SJSA1 (cell line): ENCODE results near the gene JTB. TPM values are rescaled to one million over a fixed set of nuclear protein-coding genes. Genes with fewer than 3 reads are reported as not detected.
A peak's percentile ranks its signal among the peaks of the same experiment; 100 is the strongest.

Experiments used
- DNase-seq, 2 experiments: peaks; one replicate each; pipeline ENCODE4 v3.0.0-alpha.2; 2015 to 2020; ENCODE audit warnings: low spot score in 2 of 2, low read depth in 1 of 2
- H3K27ac ChIP-seq: fragments of 250-450 bp; sonication (Bioruptor Pico); 2 replicates; pipeline ENCODE4 v1.5.1; 2020; ENCODE audit warnings: mild to moderate bottlenecking, moderate library complexity
- H3K27me3 ChIP-seq: fragments of 250-450 bp; sonication (Bioruptor Pico); replicated peaks from 2 replicates; pipeline ENCODE4 v1.5.1; 2020; ENCODE audit warnings: mild to moderate bottlenecking, moderate library complexity
- H3K36me3 ChIP-seq: fragments of 250-450 bp; sonication (Bioruptor Pico); 2 replicates; pipeline ENCODE4 v1.5.1; 2020; ENCODE audit warnings: mild to moderate bottlenecking
- H3K4me1 ChIP-seq: fragments of 250-450 bp; sonication (Bioruptor Pico); replicated peaks from 2 replicates; pipeline ENCODE4 v1.6.1; 2021; ENCODE audit warnings: mild to moderate bottlenecking
- H3K4me3 ChIP-seq: fragments of 250-450 bp; sonication (Bioruptor Pico); 2 replicates; pipeline ENCODE4 v1.5.1; 2020; ENCODE audit warnings: mild to moderate bottlenecking
- H3K9me3 ChIP-seq: fragments of 250-450 bp; sonication (Bioruptor Pico); replicated peaks from 2 replicates; pipeline ENCODE4 v1.5.1; 2020; ENCODE audit warnings: mild to moderate bottlenecking
- total RNA-seq: library from RNA; depleted of rRNA; stranded (reverse); fragments of >200 nt; shearing (Covaris generic); gene quantifications from 2 replicates; pipeline ENCODE4 v1.2.3, GENCODE V29; 2014

Gene JTB
- total RNA-seq, 1 experiment from 2014 or later, result 232 TPM

DNA sequence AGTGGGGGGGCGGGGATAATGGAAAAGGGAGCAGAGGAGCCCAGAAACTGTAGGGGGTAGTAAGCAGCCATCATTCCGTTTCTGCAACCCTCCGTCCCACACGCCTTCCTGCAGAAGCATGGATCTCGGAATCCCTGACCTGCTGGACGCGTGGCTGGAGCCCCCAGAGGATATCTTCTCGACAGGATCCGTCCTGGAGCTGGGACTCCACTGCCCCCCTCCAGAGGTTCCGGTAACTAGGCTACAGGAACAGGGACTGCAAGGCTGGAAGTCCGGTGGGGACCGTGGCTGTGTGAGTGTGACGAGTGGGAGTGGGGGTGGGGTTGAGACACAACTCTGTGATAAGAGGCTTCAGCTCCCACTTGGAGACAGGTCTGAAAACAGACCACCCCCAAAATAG, 9.1 kb downstream of the JTB start:
- no peak overlapping the region for H3K4me3 ChIP-seq
- H3K27me3 ChIP-seq, result no peaks in the 10 kb centered on the region
- no peaks in the 10 kb centered on the region for H3K9me3 ChIP-seq
- peaks cover 27% of the 10 kb centered on the region for H3K4me1 ChIP-seq
- H3K36me3 ChIP-seq, result no peaks in the 10 kb centered on the region; the same call in 1 of the 2 replicates
- no peak for DNase-seq
- no peak overlapping the region for H3K27ac ChIP-seq

DNA sequence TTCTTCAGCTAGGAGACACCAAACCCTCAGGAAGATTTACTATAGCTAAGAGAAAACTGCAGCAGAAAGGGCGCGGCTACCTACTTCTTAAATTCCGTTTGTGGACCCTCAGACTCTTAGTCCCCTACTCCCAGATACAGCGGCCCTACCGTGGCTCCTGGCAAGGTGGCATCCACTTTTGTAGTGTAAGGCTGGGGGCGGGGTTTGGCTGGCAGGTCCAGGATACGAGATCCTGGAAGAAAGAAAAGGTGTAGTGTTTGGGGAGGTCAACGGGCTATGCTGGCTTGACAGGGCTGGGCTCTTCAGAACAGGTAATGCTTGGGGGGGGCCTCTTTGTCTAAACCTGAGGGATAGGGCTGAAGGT, 9.5 kb downstream of the JTB start:
- Histone ChIP-seq H3K27me3 (no peaks in the 10 kb centered on the region), H3K27ac (peak overlapping the region; percentile 82; the same call in 1 of the 2 replicates), H3K36me3 (no peaks in the 10 kb centered on the region), H3K4me3 (peak overlapping the region; percentile 51), H3K4me1 (peaks cover 27% of the 10 kb centered on the region), H3K9me3 (no peaks in the 10 kb centered on the region)
- no peak for DNase-seq

DNA sequence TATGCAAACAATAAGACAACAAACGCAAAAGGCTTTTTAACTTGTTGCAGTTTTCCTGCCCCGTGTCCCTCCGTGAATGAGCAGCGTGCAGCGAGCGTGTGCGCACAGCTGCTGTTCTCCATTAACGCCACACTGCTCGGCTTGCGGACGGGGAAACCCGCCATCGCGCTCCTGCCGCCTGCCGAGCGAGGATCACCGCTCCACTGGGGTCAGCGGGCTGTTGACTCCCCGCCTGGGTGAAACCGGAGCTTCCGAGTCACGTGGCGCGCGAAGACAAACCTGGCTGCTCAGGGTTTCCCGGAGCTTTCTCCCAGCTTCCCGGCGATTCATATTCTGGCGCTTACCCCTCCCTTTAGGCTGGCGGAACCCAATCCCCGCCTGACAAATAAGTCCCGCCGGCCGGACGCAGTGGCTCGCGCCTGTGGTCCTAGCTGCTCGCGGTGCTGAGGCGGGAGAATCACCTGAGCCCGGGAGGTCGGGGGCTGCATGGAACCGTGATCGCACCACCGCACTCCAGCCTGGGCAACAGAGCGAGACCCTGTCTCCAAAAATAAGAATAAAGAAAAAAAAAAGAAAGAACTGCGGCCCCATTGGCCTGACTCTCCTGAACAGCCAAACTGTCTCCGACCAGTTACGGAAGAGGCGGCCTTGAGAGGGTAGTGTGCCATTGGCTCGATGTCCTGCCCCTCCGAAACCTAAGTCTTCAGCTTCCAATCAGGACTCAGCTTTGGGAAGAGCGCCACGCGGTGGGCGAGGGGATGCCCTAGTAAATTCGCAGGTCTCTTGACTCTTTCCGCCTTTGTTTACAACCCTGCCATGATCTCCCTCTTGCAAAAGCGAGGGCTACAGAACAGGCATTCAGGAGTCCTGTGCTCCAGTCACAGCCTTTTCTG, 10.1 kb downstream of the JTB start, which contains the start of gene CREB3L4:
TSS of gene CREB3L4 (plus strand) at position 796 of the 893 bp plus-strand sequence. CDS start 624 bp downstream, outside the sequence.
- H3K9me3 ChIP-seq, result no peaks in the 10 kb centered on the region
- H3K27ac ChIP-seq, result peak within 1 kb of the TSS; percentile 82
- peak within 1 kb of the TSS; percentile 51 for H3K4me3 ChIP-seq
- H3K36me3 ChIP-seq, result no peaks in the 10 kb centered on the region
- DNase-seq, result peak; percentile 92 to 96
- no peaks in the 10 kb centered on the region for H3K27me3 ChIP-seq
- H3K4me1 ChIP-seq, result peaks cover 31% of the 10 kb centered on the region

DNA sequence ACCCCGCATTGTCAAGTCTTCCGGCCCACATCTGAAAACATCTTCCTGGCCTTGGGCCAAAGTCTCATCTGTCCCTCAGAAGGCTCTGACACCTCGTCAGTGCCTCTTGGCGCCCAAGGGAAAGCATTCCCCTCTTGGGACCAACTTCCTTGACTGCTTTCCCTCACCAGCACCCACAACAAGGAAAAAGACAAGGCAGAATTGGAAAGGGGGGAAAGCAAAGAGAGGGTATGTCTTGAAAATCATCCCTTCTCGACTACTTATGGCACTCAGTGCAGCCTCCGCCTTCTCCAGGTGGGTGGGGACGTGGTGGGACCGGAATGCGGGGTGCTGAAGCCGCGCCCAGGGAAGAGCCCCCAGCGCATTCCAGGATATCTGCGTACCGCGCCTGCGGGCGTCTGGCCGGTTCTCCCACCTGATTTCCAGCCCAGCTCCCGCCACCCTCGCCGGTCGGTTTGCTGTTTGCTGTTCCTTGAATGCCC, 13.6 kb downstream of the JTB start:
- Histone ChIP-seq H3K27me3 (no peaks in the 10 kb centered on the region), H3K27ac (peak overlapping the region; percentile 80), H3K4me1 (peaks cover 39% of the 10 kb centered on the region), H3K9me3 (no peaks in the 10 kb centered on the region), H3K4me3 (peak overlapping the region; percentile 53), H3K36me3 (peaks cover 30% of the 10 kb centered on the region)
- peak; percentile 71 to 90 for DNase-seq

DNA sequence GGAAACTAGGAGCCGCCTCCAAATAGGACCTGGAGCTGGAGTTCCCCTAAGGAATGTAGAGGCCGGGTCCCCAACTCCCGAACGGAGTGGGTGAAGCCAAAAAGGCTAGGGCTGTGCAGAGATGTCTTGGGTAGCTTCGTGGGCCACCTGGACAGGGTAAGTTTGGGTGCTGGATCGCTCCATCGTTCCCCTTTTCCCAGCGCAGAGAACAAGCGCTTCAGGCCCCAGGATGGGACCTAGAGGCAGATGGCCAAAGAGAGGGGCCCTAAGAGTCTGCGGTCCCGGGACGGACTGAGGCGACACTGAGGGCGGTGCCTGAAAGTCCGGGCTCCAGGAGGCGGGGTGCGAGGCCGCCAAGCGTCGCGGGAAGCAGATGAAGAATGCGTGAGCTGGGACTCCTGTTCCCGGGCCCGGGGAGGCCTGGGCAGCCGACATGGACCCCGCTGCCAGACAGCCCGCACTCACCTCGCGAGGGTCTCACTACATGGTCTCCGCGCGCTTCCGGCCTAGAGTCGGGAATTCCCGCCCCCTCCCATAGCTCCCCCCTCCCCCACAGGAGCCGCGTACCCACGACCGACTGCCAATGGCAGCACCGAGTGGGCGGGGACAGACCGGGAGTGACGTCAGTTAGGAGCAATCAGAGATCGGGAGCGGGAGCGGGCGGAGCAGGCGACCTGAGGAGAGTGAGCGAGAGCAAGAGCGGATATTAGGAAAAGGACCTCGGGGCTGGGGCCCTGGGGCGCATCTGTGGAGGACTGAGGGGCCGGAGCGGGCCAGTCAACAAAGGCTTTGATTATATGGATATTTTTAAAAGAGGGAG, 14.2 kb downstream of the JTB start, which contains the start of gene SLC39A1:
TSS of gene SLC39A1 (minus strand) at position 508 of the 820 bp plus-strand sequence. CDS start 822 bp downstream, outside the sequence.
- Histone ChIP-seq H3K27ac (peak within 1 kb of the TSS; percentile 80), H3K4me1 (peaks cover 38% of the 10 kb centered on the region), H3K9me3 (no peaks in the 10 kb centered on the region), H3K4me3 (peak within 1 kb of the TSS; percentile 53), H3K27me3 (no peaks in the 10 kb centered on the region), H3K36me3 (peaks cover 32% of the 10 kb centered on the region)
- peak; percentile 93 to 99 for DNase-seq

DNA sequence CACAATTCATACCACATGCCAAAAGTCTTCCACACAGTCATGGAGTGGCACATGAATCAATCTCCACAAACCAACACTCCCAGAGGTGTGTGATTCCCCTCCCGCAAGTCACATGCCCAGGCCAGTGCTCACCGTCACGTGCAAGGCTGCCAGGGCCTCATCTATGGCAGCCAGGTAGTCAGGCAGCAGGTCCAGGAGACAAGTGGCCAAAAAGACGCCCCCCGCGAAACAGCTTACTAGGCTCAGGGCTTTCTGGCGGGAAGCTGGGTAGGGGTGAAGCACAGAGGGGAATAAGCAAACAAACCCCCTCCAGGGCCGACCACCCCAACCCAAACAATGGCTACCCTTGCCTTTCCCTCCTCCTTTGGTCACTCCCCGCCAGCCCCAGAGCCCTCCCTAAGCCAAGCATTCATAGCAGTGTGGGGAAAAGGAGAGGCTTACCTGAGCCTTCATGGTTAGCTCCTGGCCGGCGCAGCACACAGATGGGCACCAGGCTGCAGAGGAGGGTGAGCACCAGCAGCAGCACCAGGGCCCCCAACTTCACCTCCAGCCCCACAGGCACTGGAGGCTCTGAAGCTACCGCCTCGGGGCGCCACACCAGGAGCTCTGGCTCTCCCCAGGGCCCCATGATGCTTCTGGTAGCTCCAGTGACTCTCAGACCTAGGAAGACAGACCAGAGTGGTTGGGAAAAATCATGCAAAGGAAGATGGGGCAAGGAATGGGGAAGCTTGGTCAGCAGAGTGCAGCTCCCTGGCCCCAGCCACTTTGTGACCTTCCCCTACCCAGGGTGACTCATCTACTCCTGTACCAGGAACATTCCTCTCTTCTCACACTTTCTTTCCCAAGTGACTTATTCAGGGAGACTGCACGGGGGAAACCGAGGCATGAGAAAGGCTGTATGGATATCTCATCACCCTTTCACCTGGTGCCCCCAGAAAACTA, 15.1 kb downstream of the JTB start:
- Histone ChIP-seq H3K4me1 (peaks cover 34% of the 10 kb centered on the region), H3K27me3 (no peaks in the 10 kb centered on the region), H3K27ac (peak overlapping the region; percentile 80), H3K36me3 (peaks cover 36% of the 10 kb centered on the region), H3K4me3 (peak overlapping the region; percentile 53), H3K9me3 (no peaks in the 10 kb centered on the region)
- DNase-seq, result peak; percentile 64 to 69

DNA sequence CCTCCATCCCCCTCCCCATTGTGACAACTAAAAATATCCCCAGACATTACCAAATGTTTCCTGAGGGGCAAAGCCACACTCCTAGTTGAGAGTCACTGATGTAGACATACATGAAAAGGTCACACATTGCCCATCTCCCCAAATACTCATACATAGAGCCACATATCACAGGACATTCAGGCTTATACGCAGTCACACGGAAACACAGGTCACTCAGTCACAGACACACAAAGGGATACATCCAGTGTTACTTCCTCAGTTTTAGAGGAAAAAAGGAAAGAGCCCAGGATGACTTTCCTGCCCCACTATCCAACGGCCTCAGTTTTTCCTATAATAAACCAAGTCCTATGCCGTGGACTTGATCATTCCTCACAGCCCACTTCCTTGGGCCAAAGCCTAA, 16.1 kb downstream of the JTB start:
- Histone ChIP-seq H3K4me3 (no peak overlapping the region), H3K27ac (no peak overlapping the region), H3K36me3 (peaks cover 36% of the 10 kb centered on the region), H3K9me3 (no peaks in the 10 kb centered on the region), H3K4me1 (peaks cover 37% of the 10 kb centered on the region), H3K27me3 (no peaks in the 10 kb centered on the region)
- no peak for DNase-seq

DNA sequence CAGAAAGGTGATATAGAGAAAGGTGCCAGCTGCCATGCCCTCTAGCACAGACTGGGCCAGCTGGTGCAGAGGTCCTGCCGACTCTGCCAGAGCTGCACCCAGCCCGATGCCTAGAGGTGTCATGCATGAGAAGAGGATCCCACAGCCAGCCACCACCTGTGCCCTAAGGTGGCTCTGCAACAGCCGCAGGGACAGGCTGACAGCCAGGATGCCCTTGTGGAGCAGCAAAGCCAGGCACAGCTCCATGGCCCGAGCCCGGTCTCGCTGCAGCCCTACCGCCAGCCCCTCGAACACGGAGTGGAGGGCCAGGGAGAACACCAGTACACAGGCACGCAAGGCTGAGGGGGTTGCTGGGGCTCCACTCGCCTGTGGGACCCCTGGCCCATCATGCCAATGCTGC, 17.3 kb downstream of the JTB start:
- Histone ChIP-seq H3K9me3 (no peaks in the 10 kb centered on the region), H3K27me3 (no peaks in the 10 kb centered on the region), H3K4me3 (no peak overlapping the region), H3K4me1 (peaks cover 31% of the 10 kb centered on the region), H3K27ac (no peak overlapping the region), H3K36me3 (peaks cover 36% of the 10 kb centered on the region)
- DNase-seq, result no peak

DNA sequence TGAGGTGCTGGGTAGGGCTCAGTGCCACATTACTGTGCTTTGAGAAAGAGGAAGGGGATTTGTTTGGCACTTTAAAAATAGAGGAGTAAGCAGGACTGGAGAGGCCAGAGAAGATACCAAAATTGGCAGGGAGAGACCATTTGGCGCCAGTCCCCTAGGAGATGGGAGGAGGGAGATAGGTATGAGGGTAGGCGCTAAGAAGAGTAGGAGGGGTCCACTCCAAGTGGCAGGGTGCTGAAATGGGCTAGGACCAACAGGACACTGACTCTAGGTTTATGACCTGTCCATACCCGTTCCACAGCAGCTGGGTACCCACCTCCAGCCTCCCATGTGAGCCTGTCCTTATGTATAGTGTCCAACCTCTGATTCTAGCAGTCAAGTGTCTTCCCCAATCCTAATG, 18.0 kb downstream of the JTB start:
- Histone ChIP-seq H3K4me1 (peaks cover 29% of the 10 kb centered on the region), H3K27ac (no peak overlapping the region), H3K36me3 (peaks cover 36% of the 10 kb centered on the region), H3K27me3 (no peaks in the 10 kb centered on the region), H3K9me3 (no peaks in the 10 kb centered on the region), H3K4me3 (no peak overlapping the region)
- DNase-seq, result no peak

DNA sequence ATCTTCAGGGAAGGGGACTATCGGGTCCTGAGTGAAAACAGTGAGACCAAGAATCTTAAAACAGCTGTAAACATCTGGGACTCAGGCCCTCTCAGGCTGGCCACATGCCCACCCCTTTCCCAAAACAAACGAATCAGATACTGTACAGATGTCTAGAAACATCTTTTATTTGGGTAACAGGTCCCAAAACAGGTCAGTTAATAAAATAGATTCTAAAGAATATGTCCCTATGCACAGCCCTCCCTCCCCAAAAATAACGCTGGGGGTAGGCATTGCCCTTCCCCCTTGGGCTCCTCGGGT, 18.6 kb downstream of the JTB start:
- Histone ChIP-seq H3K27me3 (no peaks in the 10 kb centered on the region), H3K9me3 (no peaks in the 10 kb centered on the region), H3K4me3 (peak overlapping the region; percentile 81; the same call in 1 of the 2 replicates), H3K4me1 (peaks cover 23% of the 10 kb centered on the region), H3K27ac (no peak overlapping the region), H3K36me3 (peaks cover 37% of the 10 kb centered on the region)
- DNase-seq, result no peak

DNA sequence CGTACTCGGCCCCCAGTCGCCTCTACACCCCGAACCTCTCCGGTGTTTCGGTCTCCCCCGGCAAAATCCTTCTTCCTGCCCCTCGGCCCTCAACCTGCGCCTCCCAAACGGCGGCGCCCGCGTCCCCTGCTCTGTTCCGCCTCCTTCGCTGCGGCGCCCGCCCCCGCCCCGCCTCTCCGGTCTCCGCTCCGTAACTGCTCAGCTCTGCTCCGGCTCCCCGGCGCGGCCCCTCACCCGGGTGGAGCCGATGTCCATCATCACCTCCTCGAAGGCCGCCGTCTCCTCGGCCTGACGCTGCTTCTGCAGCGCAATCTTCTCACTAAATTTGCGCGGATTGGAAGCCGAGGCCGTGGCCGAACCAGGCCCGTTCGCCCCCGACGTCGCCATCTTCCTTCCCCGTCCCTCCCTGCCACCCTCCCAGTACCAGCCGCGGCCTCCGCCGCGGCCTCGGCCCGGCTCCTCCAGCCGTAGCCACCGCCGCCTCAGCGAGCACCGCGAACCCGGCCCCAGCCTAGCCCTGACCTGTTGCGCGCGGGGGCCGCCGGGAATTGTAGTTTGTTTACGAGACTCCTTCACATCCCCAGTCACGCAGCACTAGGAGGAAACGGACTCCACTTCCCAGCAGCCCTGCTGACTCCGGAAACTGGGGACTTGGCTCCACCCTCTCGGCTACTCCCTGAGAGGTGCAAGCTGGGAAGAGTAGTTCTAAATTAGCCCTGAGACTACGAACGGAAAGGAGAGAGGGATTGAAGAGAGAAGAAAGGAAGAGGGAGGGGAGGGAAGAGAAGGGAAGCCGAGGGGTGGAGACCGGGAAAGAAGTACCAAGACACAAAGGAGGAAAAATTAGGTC, 19.1 kb downstream of the JTB start, which contains the start of gene CRTC2:
TSS of gene CRTC2 (minus strand) at position 502 of the 850 bp plus-strand sequence. CDS start at position 387, 115 bp downstream.
- H3K9me3 ChIP-seq, result no peaks in the 10 kb centered on the region
- H3K36me3 ChIP-seq, result peaks cover 43% of the 10 kb centered on the region
- H3K27ac ChIP-seq, result peak within 1 kb of the TSS; percentile 19; the same call in 1 of the 2 replicates
- DNase-seq, result peak; percentile 96 to 99
- H3K4me3 ChIP-seq, result peak within 1 kb of the TSS; percentile 81
- H3K27me3 ChIP-seq, result no peaks in the 10 kb centered on the region
- H3K4me1 ChIP-seq, result peaks cover 20% of the 10 kb centered on the region

DNA sequence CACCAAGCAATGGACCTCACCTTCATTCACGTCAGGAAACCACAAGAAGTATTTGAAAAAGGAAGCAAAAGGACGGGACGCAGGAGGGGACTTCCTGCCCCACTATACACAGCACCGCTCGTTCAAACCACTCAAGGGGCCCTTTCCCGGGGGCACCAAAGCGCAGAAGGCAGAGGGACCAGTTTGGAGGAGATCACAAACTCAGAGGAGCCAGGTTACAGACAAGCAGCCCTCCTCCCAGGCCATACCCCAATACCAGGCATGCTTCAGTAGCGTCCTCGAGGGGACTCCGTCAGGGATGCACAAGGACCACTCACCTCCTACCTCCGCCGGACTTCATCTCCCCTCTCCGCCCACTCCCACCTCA, 19.7 kb downstream of the JTB start:
- Histone ChIP-seq H3K27ac (no peak overlapping the region), H3K4me1 (peaks cover 20% of the 10 kb centered on the region), H3K9me3 (no peaks in the 10 kb centered on the region), H3K4me3 (peak overlapping the region; percentile 81), H3K36me3 (peaks cover 47% of the 10 kb centered on the region), H3K27me3 (no peaks in the 10 kb centered on the region)
- DNase-seq, result peak in 1 of 2 experiments; percentile 45
